Immature natural killer cell (primary cell): ENCODE results near the gene DGCR2. TPM values are rescaled to one million over a fixed set of nuclear protein-coding genes. Genes with fewer than 3 reads are reported as not detected.

Experiments
- DNase-seq, 3 donors: peaks; one replicate each; pipeline ENCODE4 v3.0.0; 2022; ENCODE audit warnings: mixed read lengths in 1 of 3
- H3K27ac Mint-ChIP-seq, 6 donors: one replicate each; pipeline ENCODE4 v1.8.0; 2020; ENCODE audit warnings: mixed read lengths in 6 of 6, mild to moderate bottlenecking in 5 of 6, inconsistent platforms in 4 of 6, moderate library complexity in 3 of 6
- H3K27me3 Mint-ChIP-seq, 3 donors: one replicate each; pipeline ENCODE4 v1.8.0; 2020 to 2021; ENCODE audit warnings: low read depth in 3 of 3, mild to moderate bottlenecking in 3 of 3, mixed read lengths in 3 of 3, moderate library complexity in 3 of 3, inconsistent platforms in 1 of 3
- H3K36me3 Mint-ChIP-seq, 3 donors: one replicate each; pipeline ENCODE4 v1.8.0; 2020; ENCODE audit warnings: mixed read lengths in 3 of 3, inconsistent platforms in 2 of 3, mild to moderate bottlenecking in 2 of 3
- H3K4me1 Mint-ChIP-seq, 2 donors: one replicate each; pipeline ENCODE4 v1.8.0; 2020; ENCODE audit warnings: inconsistent platforms in 2 of 2, mild to moderate bottlenecking in 2 of 2, mixed read lengths in 2 of 2, moderate library complexity in 1 of 2
- H3K4me3 Mint-ChIP-seq, 5 donors: one replicate each; pipeline ENCODE4 v1.8.0; 2020; ENCODE audit warnings: mild to moderate bottlenecking in 5 of 5, mixed read lengths in 5 of 5, inconsistent platforms in 3 of 5, moderate library complexity in 3 of 5
- H3K9me3 Mint-ChIP-seq, 6 donors: one replicate each; pipeline ENCODE4 v1.8.0; 2020; ENCODE audit warnings: mild to moderate bottlenecking in 6 of 6, mixed read lengths in 6 of 6, inconsistent platforms in 4 of 6, moderate library complexity in 3 of 6
- polyA plus RNA-seq, 3 donors: library from polyadenylated mRNA; unstranded; fragments of 300-500 nt; fragmentation: Illumina TruSeq; gene quantifications; one replicate each; pipeline ENCODE4 v1.2.3, GENCODE V29; 2021

The DGCR2 gene
- polyA plus RNA-seq, 3 donors from 2014 or later, result 19.4 to 51.7 (median 31.6) TPM

GRCh38 chr22:19128009-19128401 is 5.8 kb upstream of the DGCR2 start:
- no peak for DNase-seq
- Mint-ChIP-seq H3K27ac (no peak overlapping the region), H3K4me1 (peaks cover 0 to 4% of the 10 kb centered on the region in 2 donors), H3K27me3 (peaks cover 2 to 3% (median 2%) of the 10 kb centered on the region in 3 donors), H3K36me3 (no peaks in the 10 kb centered on the region), H3K4me3 (no peak overlapping the region), H3K9me3 (no peaks in the 10 kb centered on the region)

- no peak for DNase-seq
- Mint-ChIP-seq H3K9me3 (no peaks in the 10 kb centered on the region), H3K36me3 (no peaks in the 10 kb centered on the region), H3K27ac (no peak overlapping the region), H3K4me3 (peak overlapping the region in 1 of 5 donors; percentile 40), H3K4me1 (peaks cover 4 to 7% of the 10 kb centered on the region in 2 donors), H3K27me3 (peaks cover 2 to 4% (median 3%) of the 10 kb centered on the region in 3 donors)
Measured at GRCh38 chr22:19127329-19128008, 5.3 kb upstream of the DGCR2 start.

- no peak overlapping the region for H3K27ac Mint-ChIP-seq
Measured at GRCh38 chr22:19126309-19127273, 4.4 kb upstream of the DGCR2 start.

DNA sequence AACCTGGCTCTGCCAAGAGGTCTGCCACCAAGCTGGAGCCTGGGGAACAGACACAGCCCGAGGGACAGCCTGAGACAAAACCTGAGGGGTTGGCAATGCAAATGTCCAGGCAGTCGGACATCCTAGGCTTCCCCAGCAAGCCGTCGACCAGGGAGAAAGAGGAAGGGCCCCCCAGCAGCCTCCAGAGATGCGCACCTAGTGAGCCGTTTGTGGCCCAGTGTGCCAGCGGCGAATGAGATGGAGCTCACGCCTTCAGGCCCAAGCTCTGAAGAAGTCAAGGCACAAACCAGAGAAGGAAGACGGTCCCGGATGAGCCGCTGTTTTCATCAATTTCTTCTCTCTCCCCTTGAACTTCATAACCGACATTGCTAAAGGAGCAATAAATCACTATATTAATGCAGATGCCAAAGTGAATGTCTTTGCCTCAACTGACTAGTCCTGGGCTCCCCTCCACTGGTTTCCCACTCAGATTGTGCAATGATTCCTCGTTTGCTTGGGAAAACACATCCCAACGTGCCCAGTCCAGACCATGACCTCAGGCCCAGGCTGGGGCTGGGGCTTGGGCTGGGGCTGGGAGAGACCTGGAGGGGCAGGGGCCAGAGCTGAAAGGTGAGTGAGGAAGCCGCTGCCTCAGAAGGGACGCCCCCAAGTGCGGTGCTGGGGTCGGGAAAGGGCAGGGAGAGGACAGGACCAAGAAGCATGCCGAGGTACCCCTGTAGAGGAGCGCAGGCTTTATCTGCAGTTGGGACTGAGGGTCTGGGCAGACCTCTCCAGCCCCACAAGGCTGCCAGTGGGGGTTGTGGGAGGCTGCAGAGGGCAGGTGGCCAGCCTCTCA is 3.5 kb upstream of the DGCR2 start:
- Mint-ChIP-seq H3K9me3 (no peaks in the 10 kb centered on the region), H3K27ac (peak overlapping the region in 1 of 6 donors; percentile 56), H3K27me3 (peaks cover 2 to 4% (median 3%) of the 10 kb centered on the region in 3 donors), H3K4me1 (peaks cover 13 to 17% of the 10 kb centered on the region in 2 donors), H3K4me3 (no peak overlapping the region), H3K36me3 (no peaks in the 10 kb centered on the region)
- no peak for DNase-seq

More at GRCh38 chr22:19126309-19127273, 4.4 kb upstream of the DGCR2 start:
- H3K36me3 Mint-ChIP-seq, result no peaks in the 10 kb centered on the region
- peaks cover 2 to 4% (median 3%) of the 10 kb centered on the region in 3 donors for H3K27me3 Mint-ChIP-seq
- peaks cover 4 to 8% of the 10 kb centered on the region in 2 donors for H3K4me1 Mint-ChIP-seq
- H3K9me3 Mint-ChIP-seq, result no peaks in the 10 kb centered on the region
- H3K4me3 Mint-ChIP-seq, result no peak overlapping the region
- no peak for DNase-seq

- Mint-ChIP-seq H3K4me1 (peaks cover 20 to 24% of the 10 kb centered on the region in 2 donors), H3K27ac (no peak overlapping the region), H3K4me3 (no peak overlapping the region), H3K9me3 (no peaks in the 10 kb centered on the region), H3K36me3 (no peaks in the 10 kb centered on the region), H3K27me3 (peaks cover 2 to 4% (median 3%) of the 10 kb centered on the region in 3 donors)
- no peak for DNase-seq
Measured at GRCh38 chr22:19125011-19125410, 2.8 kb upstream of the DGCR2 start.

GRCh38 chr22:19124377-19124776 is 2.2 kb upstream of the DGCR2 start:
- peaks cover 26 to 30% of the 10 kb centered on the region in 2 donors for H3K4me1 Mint-ChIP-seq
- no peak for DNase-seq
- H3K4me3 Mint-ChIP-seq, result no peak overlapping the region
- H3K27ac Mint-ChIP-seq, result no peak overlapping the region
- peaks cover 2 to 4% (median 3%) of the 10 kb centered on the region in 3 donors for H3K27me3 Mint-ChIP-seq
- no peaks in the 10 kb centered on the region for H3K9me3 Mint-ChIP-seq
- no peaks in the 10 kb centered on the region for H3K36me3 Mint-ChIP-seq

- no peak overlapping the region for H3K27ac Mint-ChIP-seq
- H3K4me1 Mint-ChIP-seq, result peaks cover 31 to 34% of the 10 kb centered on the region in 2 donors
- DNase-seq, result no peak
- peaks cover 2 to 3% (median 3%) of the 10 kb centered on the region in 3 donors for H3K27me3 Mint-ChIP-seq
- no peaks in the 10 kb centered on the region for H3K9me3 Mint-ChIP-seq
- no peak overlapping the region for H3K4me3 Mint-ChIP-seq
- no peaks in the 10 kb centered on the region for H3K36me3 Mint-ChIP-seq
Measured at GRCh38 chr22:19123936-19124335, 1.7 kb upstream of the DGCR2 start.

- peak overlapping the region; percentile 78 to 90 (median 88) for H3K4me3 Mint-ChIP-seq
- no peaks in the 10 kb centered on the region for H3K9me3 Mint-ChIP-seq
- peaks cover 2 to 3% (median 3%) of the 10 kb centered on the region in 3 donors for H3K27me3 Mint-ChIP-seq
- H3K36me3 Mint-ChIP-seq, result no peaks in the 10 kb centered on the region
- peaks cover 39 to 42% of the 10 kb centered on the region in 2 donors for H3K4me1 Mint-ChIP-seq
- DNase-seq, result no peak
- peak overlapping the region in 5 of 6 donors; percentile 74 to 84 (median 80) for H3K27ac Mint-ChIP-seq
Measured at GRCh38 chr22:19122752-19123492, 710 bp upstream of the DGCR2 start.

DNA sequence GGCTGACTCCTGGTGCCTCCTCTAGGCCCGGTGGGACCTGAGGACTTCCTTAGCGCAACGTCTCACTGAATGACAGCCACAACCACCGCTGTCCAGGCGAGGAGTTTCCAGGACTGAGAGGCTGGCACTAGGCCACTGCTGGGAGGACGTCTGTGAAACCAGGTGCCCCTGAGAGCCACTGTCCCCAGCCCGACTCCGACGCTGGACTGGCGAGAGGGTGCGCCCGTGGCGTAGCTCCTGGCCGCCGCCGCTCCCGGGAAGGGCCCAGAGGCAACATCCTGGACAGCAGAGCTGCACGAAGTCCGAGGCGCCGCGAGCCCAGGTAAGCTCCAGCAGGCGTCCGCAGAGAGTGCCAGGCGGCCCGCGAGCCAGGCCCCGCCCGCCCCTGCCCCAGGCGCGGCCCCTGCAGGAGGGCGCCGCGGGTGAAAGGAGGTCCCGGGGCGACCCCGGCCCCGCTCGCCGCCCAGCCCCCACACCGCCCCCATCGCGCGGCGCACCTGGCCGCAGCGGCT is 525 bp downstream of the DGCR2 start:
- peak overlapping the region; percentile 79 to 89 (median 86) for H3K27ac Mint-ChIP-seq
- H3K27me3 Mint-ChIP-seq, result peaks cover 2 to 3% (median 2%) of the 10 kb centered on the region in 3 donors
- peak; percentile 16 to 27 (median 23) for DNase-seq
- H3K9me3 Mint-ChIP-seq, result no peaks in the 10 kb centered on the region
- H3K4me1 Mint-ChIP-seq, result peaks cover 51 to 54% of the 10 kb centered on the region in 2 donors
- peak overlapping the region; percentile 87 to 91 (median 88) for H3K4me3 Mint-ChIP-seq
- H3K36me3 Mint-ChIP-seq, result no peaks in the 10 kb centered on the region

GRCh38 chr22:19120829-19121630 is 1.2 kb downstream of the DGCR2 start:
- Mint-ChIP-seq H3K27ac (peak overlapping the region; percentile 79 to 89 (median 86)), H3K27me3 (peaks cover 2 to 3% (median 2%) of the 10 kb centered on the region in 3 donors), H3K4me3 (peak overlapping the region; percentile 87 to 91 (median 88)), H3K4me1 (peaks cover 58 to 61% of the 10 kb centered on the region in 2 donors), H3K36me3 (no peaks in the 10 kb centered on the region), H3K9me3 (no peaks in the 10 kb centered on the region)
- no peak for DNase-seq

DNA sequence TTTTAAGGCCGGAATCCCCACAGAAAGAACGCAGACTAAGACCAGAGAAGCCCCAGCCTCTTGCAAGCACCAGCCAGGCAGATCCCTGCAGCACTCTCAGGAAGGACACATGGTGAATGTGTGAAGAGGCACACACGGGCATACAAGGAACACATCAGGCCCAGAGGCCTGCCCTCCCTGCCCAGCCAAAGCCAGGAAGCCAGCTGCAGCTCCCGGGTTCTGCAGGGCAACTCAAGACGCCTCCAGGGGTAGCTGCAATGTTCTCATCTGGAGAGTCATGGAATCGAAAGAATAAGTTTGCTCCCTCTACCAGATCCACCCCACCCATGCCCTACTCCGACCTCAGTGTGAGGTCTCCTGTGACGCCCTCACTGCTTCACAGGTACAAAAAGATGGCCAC is 2.3 kb downstream of the DGCR2 start:
- peak overlapping the region; percentile 35 to 88 (median 81) for H3K27ac Mint-ChIP-seq
- H3K36me3 Mint-ChIP-seq, result no peaks in the 10 kb centered on the region
- H3K4me1 Mint-ChIP-seq, result peaks cover 69 to 72% of the 10 kb centered on the region in 2 donors
- peak overlapping the region; percentile 73 to 91 (median 87) for H3K4me3 Mint-ChIP-seq
- no peak for DNase-seq
- peaks cover 0 to 3% (median 2%) of the 10 kb centered on the region in 3 donors for H3K27me3 Mint-ChIP-seq
- H3K9me3 Mint-ChIP-seq, result no peaks in the 10 kb centered on the region
